ENCODE results near the gene SIX2. TPM values are rescaled to one million over a fixed set of nuclear protein-coding genes. Genes with fewer than 3 reads are reported as not detected.
A peak's percentile ranks its signal among the peaks of the same experiment; 100 is the strongest.

Gene SIX2
- total and polyA plus RNA-seq, 2 experiments from 2014 or later: 0.87 to 1.3 TPM

DNA sequence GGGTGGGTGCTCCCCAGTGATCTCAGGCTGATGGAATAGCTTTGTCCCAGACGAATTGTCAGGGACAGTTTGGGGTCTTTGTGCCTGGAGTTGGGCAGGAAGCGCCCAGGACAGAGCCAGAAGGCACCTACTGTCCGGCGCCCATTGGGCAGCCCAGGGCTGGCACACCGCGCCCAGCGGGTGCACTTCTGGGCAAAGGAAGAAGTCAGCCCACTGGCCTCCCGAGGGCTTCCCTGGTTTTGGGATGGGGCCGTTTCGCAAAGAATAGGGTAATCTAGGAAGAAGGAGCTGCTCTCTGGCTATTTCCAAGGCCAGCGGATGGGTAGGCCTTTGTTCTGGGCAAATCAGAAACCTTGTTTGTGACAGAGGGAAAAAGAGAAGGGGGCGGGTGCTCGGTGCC lies 3.5 kb upstream of the SIX2 start:
- H3K27ac ChIP-seq (ENCODE audit: low read depth): no peak overlapping the region
- H3K27me3 ChIP-seq (ENCODE audit: insufficient read depth): peaks cover 78% of the 10 kb centered on the region
- peaks cover 4% of the 10 kb centered on the region; the same call in 2 of the 3 replicates for H3K9me3 Mint-ChIP-seq
- H3K4me3 ChIP-seq: peak overlapping the region; percentile 66
- H4K20me1 ChIP-seq (replicated peaks; ENCODE audit: insufficient read depth): peaks cover 18% of the 10 kb centered on the region; the same call in 1 of the 2 replicates
- no peak overlapping the region for H3K27ac Mint-ChIP-seq
- H3K36me3 Mint-ChIP-seq (ENCODE audit: low read depth): peaks cover 3% of the 10 kb centered on the region; the same call in 1 of the 3 replicates
- peaks cover 34% of the 10 kb centered on the region for H3K4me1 Mint-ChIP-seq
- DNase-seq (ENCODE audit: low spot score): no peak
- H3K36me3 ChIP-seq (ENCODE audit: insufficient read depth): no peaks in the 10 kb centered on the region
- no peaks in the 10 kb centered on the region for H3K9me2 ChIP-seq (ENCODE audit: insufficient read depth)
- peak overlapping the region; percentile 63 for H3K4me3 Mint-ChIP-seq
- H3K4me1 ChIP-seq (ENCODE audit: insufficient read depth): peaks cover 28% of the 10 kb centered on the region
- H3K27me3 Mint-ChIP-seq (ENCODE audit: insufficient read depth, low read depth, poor library complexity): peaks cover 67% of the 10 kb centered on the region
- ATAC-seq: no peak
- no peaks in the 10 kb centered on the region for H3K79me2 ChIP-seq (replicated peaks; ENCODE audit: insufficient read depth)
- TF ChIP-seq CREB1 (CRISPR knock-in tag; IDR thresholded peaks at IDR 0.05; ENCODE audit: low read depth) (no peak), EZH2 (IDR thresholded peaks at IDR 0.05; ENCODE audit: low read depth, unreplicated experiment) (no peak), STAT1 (IDR thresholded peaks at IDR 0.05; ENCODE audit: unreplicated experiment) (no peak), POLR2AphosphoS5 (IDR thresholded peaks at IDR 0.05; ENCODE audit: low read depth) (no peak), ZNF114 (CRISPR knock-in tag; IDR thresholded peaks at IDR 0.05) (no peak), NANOG (IDR thresholded peaks at IDR 0.05; ENCODE audit: borderline replicate concordance) (no peak), ZNF331 (CRISPR knock-in tag; IDR thresholded peaks at IDR 0.05; ENCODE audit: low read depth) (no peak), JUNB (IDR thresholded peaks at IDR 0.05; ENCODE audit: unreplicated experiment) (no peak), EZH2phosphoT487 (IDR thresholded peaks at IDR 0.05; ENCODE audit: unreplicated experiment) (no peak)
- TF ChIP-seq, protein P1, sequence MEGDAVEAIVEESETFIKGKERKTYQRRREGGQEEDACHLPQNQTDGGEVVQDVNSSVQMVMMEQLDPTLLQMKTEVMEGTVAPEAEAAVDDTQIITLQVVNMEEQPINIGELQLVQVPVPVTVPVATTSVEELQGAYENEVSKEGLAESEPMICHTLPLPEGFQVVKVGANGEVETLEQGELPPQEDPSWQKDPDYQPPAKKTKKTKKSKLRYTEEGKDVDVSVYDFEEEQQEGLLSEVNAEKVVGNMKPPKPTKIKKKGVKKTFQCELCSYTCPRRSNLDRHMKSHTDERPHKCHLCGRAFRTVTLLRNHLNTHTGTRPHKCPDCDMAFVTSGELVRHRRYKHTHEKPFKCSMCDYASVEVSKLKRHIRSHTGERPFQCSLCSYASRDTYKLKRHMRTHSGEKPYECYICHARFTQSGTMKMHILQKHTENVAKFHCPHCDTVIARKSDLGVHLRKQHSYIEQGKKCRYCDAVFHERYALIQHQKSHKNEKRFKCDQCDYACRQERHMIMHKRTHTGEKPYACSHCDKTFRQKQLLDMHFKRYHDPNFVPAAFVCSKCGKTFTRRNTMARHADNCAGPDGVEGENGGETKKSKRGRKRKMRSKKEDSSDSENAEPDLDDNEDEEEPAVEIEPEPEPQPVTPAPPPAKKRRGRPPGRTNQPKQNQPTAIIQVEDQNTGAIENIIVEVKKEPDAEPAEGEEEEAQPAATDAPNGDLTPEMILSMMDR (conservative IDR thresholded peaks at IDR 0.05; ENCODE audit: low read depth in 2 of 2): no peak
- TF ChIP-seq, protein P2, sequence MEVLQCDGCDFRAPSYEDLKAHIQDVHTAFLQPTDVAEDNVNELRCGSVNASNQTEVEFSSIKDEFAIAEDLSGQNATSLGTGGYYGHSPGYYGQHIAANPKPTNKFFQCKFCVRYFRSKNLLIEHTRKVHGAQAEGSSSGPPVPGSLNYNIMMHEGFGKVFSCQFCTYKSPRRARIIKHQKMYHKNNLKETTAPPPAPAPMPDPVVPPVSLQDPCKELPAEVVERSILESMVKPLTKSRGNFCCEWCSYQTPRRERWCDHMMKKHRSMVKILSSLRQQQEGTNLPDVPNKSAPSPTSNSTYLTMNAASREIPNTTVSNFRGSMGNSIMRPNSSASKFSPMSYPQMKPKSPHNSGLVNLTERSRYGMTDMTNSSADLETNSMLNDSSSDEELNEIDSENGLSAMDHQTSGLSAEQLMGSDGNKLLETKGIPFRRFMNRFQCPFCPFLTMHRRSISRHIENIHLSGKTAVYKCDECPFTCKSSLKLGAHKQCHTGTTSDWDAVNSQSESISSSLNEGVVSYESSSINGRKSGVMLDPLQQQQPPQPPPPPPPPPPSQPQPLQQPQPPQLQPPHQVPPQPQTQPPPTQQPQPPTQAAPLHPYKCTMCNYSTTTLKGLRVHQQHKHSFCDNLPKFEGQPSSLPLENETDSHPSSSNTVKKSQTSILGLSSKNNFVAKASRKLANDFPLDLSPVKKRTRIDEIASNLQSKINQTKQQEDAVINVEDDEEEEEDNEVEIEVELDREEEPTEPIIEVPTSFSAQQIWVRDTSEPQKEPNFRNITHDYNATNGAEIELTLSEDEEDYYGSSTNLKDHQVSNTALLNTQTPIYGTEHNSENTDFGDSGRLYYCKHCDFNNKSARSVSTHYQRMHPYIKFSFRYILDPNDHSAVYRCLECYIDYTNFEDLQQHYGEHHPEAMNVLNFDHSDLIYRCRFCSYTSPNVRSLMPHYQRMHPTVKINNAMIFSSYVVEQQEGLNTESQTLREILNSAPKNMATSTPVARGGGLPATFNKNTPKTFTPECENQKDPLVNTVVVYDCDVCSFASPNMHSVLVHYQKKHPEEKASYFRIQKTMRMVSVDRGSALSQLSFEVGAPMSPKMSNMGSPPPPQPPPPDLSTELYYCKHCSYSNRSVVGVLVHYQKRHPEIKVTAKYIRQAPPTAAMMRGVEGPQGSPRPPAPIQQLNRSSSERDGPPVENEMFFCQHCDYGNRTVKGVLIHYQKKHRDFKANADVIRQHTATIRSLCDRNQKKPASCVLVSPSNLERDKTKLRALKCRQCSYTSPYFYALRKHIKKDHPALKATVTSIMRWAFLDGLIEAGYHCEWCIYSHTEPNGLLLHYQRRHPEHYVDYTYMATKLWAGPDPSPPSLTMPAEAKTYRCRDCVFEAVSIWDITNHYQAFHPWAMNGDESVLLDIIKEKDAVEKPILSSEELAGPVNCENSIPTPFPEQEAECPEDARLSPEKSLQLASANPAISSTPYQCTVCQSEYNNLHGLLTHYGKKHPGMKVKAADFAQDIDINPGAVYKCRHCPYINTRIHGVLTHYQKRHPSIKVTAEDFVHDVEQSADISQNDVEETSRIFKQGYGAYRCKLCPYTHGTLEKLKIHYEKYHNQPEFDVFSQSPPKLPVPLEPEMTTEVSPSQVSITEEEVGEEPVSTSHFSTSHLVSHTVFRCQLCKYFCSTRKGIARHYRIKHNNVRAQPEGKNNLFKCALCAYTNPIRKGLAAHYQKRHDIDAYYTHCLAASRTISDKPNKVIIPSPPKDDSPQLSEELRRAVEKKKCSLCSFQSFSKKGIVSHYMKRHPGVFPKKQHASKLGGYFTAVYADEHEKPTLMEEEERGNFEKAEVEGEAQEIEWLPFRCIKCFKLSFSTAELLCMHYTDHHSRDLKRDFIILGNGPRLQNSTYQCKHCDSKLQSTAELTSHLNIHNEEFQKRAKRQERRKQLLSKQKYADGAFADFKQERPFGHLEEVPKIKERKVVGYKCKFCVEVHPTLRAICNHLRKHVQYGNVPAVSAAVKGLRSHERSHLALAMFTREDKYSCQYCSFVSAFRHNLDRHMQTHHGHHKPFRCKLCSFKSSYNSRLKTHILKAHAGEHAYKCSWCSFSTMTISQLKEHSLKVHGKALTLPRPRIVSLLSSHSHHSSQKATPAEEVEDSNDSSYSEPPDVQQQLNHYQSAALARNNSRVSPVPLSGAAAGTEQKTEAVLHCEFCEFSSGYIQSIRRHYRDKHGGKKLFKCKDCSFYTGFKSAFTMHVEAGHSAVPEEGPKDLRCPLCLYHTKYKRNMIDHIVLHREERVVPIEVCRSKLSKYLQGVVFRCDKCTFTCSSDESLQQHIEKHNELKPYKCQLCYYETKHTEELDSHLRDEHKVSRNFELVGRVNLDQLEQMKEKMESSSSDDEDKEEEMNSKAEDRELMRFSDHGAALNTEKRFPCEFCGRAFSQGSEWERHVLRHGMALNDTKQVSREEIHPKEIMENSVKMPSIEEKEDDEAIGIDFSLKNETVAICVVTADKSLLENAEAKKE (CRISPR knock-in tag; IDR thresholded peaks at IDR 0.05): no peak
- TF ChIP-seq, protein P3, sequence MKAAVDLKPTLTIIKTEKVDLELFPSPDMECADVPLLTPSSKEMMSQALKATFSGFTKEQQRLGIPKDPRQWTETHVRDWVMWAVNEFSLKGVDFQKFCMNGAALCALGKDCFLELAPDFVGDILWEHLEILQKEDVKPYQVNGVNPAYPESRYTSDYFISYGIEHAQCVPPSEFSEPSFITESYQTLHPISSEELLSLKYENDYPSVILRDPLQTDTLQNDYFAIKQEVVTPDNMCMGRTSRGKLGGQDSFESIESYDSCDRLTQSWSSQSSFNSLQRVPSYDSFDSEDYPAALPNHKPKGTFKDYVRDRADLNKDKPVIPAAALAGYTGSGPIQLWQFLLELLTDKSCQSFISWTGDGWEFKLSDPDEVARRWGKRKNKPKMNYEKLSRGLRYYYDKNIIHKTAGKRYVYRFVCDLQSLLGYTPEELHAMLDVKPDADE (IDR thresholded peaks at IDR 0.05): no peak
- TF ChIP-seq, protein P4, sequence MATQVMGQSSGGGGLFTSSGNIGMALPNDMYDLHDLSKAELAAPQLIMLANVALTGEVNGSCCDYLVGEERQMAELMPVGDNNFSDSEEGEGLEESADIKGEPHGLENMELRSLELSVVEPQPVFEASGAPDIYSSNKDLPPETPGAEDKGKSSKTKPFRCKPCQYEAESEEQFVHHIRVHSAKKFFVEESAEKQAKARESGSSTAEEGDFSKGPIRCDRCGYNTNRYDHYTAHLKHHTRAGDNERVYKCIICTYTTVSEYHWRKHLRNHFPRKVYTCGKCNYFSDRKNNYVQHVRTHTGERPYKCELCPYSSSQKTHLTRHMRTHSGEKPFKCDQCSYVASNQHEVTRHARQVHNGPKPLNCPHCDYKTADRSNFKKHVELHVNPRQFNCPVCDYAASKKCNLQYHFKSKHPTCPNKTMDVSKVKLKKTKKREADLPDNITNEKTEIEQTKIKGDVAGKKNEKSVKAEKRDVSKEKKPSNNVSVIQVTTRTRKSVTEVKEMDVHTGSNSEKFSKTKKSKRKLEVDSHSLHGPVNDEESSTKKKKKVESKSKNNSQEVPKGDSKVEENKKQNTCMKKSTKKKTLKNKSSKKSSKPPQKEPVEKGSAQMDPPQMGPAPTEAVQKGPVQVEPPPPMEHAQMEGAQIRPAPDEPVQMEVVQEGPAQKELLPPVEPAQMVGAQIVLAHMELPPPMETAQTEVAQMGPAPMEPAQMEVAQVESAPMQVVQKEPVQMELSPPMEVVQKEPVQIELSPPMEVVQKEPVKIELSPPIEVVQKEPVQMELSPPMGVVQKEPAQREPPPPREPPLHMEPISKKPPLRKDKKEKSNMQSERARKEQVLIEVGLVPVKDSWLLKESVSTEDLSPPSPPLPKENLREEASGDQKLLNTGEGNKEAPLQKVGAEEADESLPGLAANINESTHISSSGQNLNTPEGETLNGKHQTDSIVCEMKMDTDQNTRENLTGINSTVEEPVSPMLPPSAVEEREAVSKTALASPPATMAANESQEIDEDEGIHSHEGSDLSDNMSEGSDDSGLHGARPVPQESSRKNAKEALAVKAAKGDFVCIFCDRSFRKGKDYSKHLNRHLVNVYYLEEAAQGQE (IDR thresholded peaks at IDR 0.05; ENCODE audit: unreplicated experiment): no peak
- 0 out of 2 replicates have a peak overlapping the region, but pooled peaks have one; percentile 97 for H2AFZ ChIP-seq
- H3F3A ChIP-seq (replicated peaks; ENCODE audit: low read depth): peaks cover 11% of the 10 kb centered on the region; the same call in 1 of the 2 replicates
- H3K4me2 ChIP-seq: peak overlapping the region; percentile 80
